ENCODE data around the gene MRPS7.

The MRPS7 gene

DNA sequence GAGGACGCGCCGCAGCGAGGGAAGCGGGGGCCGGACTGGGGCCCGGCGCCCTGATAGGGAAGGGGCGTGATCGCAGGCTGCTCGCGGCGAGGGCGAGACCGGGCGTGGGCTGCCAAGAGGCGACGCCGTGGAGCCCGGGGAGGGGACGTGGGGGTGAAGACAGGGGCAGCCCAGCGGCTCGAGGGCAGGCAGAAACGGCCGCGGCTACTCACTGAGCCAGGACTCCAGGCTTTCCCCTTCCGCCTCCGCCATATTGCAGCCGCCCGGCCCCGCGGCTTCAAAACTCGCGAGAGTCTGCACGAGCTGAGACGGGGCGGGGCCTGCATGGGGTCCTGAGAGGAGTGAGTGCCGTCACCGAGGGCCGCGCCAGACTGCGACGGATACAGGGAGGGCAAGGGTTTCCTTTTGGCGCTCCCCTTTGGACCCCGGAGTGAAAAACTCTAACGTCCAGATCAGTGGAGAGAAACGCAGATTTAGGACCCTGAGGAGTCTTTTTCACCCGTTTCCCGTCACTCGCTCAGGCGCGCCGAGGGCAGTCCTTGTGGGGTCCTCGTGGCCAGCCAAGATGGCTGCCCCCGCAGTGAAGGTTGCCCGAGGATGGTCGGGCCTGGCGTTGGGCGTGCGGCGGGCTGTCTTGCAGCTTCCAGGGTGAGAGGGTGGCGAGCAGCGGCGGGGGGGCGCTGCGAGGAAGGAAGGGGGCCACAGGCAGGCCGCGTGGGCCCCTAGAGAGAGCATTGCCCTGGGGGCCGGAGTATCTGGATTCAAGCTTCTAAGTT, at the start of gene MRPS7, which contains the start of gene GGA3:
TSS of gene MRPS7 (plus strand) at position 544 of the 776 bp plus-strand sequence. CDS start at position 566, 22 bp downstream.
TSS of gene GGA3 (minus strand) at position 271 of the 776 bp plus-strand sequence. CDS start at position 252, 19 bp downstream.
- DNase-seq, result peak; percentile 74 to 98 (median 91)

DNA sequence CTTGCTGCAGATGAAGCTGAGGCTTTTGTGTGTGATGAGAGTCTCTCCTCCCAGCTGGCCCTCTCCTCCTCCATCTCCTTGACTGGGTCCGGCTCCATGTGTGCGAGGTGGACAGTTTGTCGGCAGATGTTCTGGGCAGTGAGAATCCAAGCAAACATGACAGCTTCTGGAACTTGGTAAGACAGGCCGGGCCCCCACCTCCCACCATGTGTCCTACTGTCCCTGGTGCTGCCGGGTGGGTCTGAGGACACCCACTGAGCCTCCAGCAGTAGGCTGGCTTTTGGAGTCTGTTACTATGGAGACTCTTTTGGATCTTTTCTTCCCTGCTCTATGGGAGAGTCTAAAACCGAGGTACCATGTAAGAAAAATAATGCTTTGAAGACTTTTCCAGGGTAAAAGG, 43.5 kb upstream of the MRPS7 start:
- no peak for DNase-seq

DNA sequence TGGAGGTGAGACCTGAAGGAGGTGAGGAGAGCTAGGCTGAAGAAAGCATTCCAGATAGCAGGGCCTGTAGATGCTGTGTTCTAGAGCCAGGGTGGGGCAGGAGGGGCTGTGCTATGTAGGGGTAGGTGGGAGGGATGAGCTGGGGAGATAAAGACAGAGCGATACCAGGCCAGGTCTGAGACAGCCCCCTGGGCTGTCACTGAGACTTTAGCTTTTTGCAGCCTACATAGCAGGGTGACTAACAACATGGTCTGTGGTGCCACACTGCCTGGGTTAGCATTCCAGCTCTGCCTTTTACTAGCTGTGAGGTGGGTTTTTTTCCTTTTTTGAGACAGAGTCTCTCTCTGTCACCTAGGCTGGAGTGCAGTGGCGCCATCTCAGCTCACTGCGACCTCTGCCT, 41.9 kb upstream of the MRPS7 start:
- no peak for DNase-seq

DNA sequence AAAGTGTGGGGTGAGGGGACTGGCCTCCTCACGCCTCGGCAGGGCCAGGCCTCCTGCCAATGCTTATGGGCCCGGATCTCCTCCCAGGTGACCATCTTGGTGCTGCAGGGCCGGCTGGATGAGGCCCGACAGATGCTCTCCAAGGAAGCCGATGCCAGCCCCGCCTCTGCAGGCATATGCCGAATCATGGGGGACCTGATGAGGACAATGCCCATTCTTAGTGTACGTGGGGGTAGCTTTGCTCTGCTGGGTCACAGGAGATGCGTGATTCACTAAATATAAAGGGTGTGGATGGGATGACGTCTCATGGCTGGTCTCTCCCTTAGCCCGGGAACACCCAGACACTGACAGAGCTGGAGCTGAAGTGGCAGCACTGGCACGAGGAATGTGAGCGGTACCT, 36.7 kb upstream of the MRPS7 start:
- DNase-seq, result no peak

DNA sequence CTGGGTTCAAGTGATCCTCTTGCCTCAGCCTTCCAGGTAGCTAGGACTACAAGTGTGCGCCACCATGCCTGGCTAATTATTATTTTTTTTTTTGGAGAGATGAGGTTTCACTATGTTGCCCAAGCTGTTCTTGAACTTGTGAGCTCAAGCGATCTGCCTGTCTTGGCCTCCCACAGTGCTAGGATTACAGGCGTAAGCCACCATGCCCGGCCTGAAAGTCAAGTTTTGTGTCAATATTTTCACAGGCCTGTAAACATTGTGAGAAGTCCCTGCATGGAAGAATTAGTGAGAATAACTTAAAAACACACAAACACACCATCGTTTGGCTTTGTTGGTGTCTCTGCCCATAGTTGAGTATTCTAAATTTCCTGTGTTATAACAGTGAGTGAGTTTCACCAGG, 34.0 kb upstream of the MRPS7 start:
- no peak for DNase-seq

DNA sequence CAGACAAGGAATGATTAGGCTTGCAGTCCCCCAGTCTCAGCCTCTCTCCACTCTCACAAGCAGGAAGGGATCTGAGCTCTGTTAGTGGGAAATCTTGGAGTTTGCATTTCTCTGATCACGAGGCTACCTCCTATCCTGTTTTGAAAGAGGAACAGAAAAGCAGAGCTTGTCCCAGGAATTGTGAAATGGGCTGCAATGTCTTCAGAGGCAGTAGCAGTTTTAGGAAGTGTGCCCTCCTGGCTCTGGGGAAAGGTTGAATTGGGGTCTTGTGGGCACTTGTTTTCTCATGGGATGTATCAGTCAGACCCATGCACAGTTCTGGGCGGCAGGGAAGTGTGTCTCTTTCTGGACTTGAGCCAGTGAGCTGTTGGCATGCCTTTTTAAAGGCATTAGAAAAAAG, 33.4 kb upstream of the MRPS7 start:
- peak in 3 of 56 donors; percentile 5 to 26 (median 16) for DNase-seq

DNA sequence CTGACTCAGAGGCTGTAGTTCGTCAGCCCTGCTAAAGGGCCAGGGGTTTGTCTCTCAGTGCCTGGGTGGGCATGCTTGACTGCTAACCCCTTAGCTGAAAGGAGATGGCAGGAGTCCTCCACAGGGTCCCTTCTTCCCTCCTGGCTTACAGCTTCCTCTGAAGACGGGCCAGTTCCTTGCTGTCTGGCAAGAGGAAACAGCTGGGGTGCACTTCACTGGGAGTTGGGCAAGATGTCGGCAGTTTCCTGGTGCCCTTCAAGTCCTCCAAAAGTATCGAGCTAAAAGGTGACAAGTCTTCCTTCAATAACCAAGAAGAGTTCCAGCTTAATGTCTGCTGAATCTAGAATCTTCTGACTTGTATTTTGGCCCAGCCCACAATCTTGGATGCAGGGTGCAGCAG, 32.8 kb upstream of the MRPS7 start:
- DNase-seq, result peak in 1 of 56 donors; percentile 24

DNA sequence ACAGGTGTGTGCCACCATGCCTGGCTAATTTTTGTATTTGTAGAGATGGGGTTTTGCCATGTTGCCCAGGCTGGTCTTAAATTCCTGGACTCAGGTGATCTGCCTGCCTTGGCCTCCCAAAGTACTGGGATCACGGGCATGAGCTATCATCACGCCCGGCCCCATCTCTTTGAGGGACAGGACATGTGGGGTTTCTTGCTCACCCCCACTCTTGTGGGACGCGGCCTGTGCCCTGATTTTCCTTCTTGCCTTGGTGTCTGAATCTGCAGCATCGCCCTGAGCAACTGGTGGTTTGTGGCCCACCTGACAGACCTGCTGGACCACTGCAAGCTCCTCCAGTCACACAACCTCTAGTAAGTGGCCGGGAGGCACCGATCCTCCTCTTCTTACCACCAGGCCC, 30.6 kb upstream of the MRPS7 start:
- no peak for DNase-seq

DNA sequence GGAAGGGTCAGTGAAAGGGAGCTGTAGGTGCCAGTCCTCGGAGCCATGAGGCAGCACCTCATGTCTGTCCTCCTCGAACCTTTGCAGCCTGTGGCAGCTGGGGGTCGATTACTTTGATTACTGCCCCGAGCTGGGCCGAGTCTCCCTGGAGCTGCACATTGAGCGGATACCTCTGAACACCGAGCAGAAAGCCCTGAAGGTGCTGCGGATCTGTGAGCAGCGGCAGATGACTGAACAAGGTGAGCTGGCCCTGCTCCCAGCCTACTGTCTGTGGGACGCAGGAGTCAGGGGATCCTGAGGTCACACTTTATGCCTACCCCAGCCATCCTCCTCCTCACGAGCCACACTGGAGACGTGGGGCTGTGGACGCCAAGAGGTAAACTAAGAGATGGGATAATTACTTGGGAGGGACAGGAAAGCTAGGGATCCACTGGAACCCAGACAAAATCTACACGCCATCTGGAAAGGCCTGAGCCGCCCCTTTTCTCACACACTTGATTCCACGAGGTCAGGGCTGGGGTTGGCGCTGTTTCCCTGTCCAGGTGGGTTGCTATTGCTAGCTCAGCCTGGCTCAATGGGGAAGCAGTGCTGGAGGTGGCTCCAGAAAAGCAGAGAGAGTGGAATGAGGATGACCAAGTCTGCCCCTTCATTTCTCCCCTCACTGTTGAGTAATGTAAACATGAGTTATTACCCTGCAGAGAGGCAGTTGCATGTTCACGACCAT, 29.8 kb upstream of the MRPS7 start:
- no peak for DNase-seq

DNA sequence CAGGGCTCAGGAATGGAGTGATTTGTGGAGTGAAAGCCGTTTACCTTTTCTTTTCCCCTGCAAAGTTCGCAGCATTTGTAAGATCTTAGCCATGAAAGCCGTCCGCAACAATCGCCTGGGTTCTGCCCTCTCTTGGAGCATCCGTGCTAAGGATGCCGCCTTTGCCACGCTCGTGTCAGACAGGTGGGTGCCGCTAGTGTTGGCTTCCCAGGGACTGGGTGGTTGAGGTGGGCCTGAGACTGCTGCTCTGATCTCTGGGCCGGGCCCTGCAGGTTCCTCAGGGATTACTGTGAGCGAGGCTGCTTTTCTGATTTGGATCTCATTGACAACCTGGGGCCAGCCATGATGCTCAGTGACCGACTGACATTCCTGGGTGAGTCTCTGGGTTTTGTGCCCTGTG, 28.9 kb upstream of the MRPS7 start:
- no peak for DNase-seq

DNA sequence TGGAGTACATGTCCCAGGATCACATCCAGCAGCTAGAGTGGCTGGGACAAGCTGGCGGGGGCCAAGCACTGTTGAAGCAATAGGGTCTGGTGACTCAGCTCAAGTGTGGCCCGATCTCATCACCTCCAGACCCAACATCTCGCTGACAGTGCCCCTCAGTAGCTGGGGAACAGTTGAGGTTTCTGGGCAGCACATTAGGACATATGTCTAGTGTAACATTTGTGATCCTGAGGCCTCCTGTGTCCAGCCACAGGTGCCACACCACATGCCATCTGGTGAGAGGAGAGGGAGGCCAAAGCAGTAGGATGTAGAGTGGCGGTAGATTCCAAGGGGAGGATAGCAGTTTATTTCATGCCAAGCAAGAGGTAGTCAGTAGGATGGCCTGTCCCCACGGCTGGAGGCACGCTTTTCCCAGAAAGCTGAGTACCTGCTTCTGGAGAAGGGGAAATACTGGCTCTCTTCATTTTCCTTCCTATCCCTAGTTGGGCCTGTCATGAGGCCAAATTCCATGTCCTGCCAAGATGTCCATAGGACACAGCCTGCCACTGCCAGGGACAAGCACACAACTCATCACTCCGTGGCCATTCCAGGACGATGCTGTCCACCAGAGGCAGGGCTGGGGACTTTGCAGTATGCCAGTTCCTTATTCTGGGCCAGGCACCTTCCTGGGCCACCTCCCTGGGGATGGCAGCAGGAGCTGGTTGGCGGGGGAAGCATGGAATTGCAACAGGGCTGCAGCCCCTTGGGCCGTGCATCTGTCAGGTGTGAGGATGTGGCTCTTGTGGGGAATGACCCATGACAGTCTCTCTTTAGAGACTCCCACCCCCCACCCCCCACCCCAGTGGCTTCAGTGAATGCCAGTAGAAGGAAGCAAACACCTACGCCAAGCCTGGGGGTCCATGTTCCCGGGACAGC, 24.3 kb upstream of the MRPS7 start:
- no peak for DNase-seq

DNA sequence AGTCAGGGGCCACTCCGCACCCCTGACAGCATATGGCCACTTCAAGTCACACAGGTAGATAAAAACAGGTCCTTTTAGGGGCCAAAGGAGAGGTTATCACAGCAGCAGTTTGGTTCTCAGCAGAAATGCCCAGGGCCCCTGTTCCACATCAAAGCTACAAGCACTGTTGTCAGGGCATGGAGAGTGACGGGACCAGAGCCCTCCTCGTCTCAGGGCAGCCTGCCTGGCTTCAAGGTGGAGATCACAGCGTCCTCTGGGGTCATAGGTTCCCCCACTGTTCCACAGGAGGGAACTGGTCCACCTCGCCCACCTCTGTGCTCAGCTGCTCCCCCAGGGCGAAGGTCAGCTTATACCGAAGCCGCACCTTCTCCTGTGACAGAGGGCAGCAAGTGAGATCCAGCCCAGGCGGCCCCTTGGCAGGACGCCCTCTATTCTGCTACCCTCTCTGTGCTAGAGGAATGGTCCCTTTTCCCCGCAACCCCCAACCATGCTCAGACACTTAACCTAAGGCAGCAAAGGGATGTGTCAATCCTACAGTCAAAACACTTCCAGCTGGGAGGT, 23.6 kb upstream of the MRPS7 start:
- no peak for DNase-seq

DNA sequence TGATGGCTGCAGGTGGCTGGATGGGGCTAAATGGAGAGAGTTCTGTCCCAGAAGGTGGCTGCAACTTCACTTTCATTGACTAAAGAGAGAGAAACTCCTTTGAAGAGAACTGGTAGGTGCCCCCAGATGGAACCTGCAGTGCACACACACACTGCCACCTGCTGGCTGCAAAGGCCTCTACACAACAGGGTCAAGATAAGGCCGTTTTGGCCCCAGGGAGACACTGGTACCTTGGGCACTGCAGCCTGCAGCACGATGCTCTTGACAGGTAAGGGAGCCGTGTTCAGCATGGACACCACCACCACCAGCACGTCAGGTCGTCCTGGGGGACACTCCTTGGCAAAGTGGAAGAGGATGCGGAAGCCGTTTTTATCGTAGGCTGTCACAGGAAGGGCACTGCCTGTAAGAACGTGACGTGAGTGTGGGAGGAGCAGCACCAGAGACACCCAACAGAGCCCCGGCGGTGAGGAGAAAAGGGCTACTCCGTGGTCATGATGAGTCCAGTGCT, 22.9 kb upstream of the MRPS7 start:
- DNase-seq, result peak in 33 of 56 donors; percentile 7 to 64 (median 25)

DNA sequence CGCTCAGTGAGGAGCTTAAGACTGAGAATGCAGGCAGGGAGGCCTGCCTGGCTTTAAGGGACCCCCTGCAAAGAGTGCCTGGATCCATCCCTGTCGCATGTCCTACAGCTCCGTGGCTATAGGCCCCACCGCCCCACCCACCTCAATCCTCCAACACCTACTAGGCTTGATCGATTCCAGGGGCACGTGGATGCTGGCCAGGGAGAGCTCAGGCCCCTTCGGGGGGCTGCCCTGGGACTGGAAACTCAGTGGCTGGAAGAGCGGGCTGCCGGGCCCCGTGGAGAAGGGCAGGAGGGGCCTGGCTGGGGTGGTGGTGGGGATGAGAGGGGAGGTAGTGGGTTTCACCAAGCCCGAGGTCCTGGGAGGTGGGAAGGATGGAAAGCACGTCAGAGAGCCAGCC, 22.5 kb upstream of the MRPS7 start:
- no peak for DNase-seq

DNA sequence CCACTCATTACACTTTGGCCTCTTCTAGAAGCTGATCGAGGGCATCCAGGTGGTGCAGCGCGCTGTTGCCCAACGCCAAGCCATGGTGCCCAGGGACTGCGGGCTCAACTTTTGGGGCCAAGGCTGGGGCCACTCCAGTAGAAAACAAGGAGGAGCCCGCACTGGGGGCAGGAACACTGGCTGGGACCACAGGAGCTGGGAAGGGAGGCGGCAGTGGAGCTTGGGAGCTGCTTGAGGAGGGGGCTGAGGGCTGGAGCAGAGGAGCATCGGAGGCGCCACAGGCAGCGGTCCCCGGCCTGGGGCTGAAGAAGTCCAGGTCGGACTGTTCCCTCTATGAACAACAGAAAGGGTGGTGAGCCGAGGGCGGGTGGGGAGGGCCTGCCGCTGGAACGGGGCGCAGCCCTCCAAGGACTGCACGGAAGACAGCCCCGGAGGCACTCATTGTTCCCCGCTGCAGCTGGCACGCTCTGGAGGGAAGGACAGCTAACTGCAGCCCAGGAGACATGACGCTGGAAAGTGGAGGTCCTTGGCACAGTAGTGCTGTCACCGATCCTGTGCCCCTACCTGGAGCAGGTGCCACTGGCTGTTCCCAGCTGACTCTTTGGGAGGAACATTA, 21.8 kb upstream of the MRPS7 start:
- DNase-seq, result no peak

DNA sequence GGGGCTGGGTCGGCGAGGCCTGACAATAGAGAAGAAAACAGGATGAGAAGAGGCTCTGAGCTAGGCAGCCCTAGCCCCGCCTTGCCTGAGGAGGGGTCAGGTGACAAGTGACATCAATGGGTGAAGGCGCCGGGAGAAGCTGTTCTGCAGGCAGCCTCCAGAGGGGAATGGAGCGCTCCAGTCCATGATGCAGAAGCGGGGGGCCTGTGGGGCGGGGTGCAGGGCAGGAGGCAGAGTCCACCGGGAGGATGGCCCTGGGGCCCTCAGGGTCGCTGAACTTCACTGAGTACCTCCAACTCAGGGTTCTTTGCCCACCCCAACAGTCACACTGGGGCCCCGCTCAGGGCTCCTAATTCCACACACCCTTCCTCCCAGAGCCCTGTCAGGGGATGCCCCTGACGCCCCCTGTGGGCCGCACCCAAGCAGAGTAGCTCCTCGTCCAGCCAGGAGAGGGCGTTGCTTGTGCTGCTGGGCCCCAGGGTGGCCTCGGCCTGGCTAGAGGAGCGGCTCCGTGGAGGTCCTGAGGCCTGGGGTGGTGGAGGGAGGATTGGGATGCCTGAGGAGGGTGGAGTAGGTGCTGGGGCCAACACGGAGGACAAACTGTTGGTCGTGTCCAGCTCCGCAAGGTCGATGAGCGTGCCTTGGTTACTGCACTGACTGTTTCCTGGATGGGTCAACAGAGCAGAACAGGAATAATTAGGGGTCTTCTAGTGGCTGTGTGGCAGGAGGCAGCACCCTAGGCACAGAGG, 21.1 kb upstream of the MRPS7 start:
- peak in 37 of 56 donors; percentile 12 to 80 (median 42) for DNase-seq

DNA sequence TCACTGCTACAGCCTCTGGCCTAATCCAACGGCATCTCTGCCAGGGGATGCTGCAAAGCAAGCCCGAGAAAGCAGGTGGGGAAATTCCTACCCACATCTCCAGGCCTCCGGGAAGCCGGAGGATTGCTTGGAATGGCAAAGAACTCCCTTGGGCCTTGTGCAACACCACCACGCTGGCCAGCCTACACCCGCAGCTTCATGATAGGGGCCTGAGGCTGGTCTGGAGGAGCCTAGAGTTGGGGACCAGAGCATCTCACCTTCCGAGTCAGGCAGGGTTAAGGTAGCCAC, 20.6 kb upstream of the MRPS7 start:
- DNase-seq, result no peak

DNA sequence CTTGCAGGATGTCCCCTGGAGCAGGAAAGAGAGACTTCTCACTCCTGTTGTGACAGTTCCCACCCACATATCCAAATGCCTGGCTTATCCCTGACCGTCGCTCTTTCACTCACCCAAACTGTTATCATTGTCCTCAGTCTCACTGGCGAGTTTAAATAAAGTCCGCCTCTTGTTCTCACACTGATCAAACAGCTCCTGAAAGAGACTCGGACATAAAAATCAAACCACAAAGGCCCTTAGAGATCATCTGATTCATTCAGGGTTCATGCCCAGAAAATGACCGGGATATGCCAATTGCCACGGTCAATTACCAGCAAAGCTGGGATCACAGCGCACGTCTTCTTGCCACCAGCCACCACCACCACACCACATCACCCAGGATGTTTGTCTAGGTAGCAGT, 20.2 kb upstream of the MRPS7 start:
- DNase-seq, result no peak

DNA sequence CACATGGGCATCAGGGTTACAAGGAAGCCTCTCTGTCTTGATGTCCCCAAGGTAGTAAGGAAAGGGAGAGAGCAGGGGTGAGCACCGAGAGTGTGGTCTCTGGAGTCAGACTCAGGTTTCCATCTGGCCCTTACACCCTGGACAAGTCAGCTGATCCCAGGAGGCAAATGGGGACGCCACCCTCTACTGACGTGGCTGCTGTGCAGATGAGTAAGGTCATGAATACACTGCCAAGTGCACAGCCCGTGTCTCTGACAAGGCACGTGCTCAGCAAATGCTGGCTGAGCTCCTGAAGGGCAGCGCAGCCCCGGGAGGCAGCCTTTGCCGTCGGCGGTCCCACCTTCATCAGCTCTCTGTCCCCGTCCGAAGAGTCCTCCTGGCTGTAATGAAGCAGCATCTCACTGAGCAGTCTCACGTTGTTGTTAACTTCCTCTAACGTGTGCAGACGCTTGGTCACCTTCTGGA, 19.7 kb upstream of the MRPS7 start:
- DNase-seq, result no peak

DNA sequence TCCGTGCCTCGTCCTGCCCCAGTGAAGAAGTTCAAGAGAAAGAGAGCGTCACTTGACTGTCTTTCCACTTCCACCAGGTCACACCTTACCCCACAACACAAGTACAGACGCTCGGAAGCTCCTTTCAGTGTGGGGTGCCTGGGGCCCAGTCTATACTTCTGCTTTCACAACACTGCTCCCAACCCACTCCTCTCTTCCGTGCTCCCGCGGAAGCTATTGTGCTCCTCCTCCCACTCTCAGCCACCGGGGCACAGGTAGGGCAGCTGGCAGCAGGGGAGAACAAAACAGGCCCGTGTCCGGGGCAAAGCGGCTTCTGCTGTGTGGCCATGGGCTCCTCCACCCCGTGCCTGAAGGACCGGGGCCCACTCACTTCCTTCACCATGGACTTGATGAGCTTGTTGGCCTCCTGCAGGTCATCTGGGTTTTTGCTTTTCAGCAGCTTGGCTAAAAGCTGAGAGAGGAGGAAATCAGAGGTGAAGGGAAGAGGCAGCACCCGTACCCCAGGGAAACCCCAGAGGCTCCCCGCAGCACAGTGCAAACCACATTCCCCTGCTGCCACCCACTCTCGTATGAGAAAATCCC, 19.1 kb upstream of the MRPS7 start:
- DNase-seq, result no peak
